ENCODE data around the gene C6orf132. TPM values are rescaled to one million over a fixed set of nuclear protein-coding genes. Genes with fewer than 3 reads are reported as not detected.
A peak's percentile ranks its signal among the peaks of the same experiment; 100 is the strongest.

C6orf132 gene
- total and polyA plus RNA-seq, 2 experiments from 2014 or later, result 22.2 to 40.9 TPM

DNA sequence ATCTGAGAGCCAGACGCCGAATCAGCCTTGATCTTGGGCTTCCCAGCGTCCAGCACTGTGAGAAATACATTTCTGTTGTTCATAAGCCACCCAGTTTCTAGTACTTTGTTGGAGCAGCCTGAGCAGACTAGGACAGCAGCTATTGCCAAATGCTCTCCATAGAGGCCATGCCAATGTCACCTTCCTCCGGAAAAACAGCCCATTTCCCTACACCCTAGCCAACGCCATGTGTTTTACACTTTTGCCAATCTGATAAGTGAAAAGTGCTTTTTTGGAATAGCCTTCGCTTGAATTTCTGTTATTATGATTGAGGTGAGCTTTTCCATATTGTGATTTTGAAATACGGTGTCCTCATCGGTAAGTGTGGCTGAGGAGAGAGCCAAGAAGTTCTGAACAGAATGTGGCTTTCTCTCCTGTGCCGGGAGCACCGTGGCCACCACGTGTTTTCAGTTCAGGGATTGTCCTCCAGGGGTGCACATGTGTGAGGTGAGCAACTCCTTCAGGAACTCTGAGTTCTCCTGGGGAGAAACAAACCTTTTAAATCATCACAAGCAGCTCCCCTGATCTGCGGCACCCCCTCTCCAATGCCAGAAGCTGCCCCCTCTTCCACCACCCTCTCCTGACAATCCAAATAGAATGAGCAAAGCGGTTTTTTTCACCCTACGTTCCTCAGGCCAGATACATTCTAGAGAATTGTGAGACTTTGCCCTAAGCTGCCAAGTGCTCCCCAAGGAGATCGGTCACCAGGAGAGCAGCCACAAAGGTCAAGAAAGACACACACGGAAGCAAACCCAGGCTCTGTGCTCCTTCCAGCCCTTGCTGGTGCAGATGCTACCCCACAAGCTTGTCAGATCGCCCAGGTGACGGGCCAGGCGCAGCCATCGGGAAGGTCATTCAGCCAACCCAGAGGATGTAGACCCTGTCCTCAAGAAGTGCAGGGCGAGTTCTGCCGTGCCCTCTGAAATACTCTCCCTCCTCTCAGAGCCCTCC lies 56.1 kb downstream of the C6orf132 start:
- Histone ChIP-seq H3K4me2 (peak overlapping the region; percentile 28; the same call in 1 of the 2 replicates), H3K27ac (ENCODE audit: low read depth) (no peak overlapping the region), H3K79me2 (replicated peaks; ENCODE audit: insufficient read depth) (no peaks in the 10 kb centered on the region), H4K20me1 (replicated peaks; ENCODE audit: insufficient read depth) (no peaks in the 10 kb centered on the region; the same call in 1 of the 2 replicates), H2AFZ (no peak overlapping the region), H3K4me1 (ENCODE audit: insufficient read depth) (peaks cover 11% of the 10 kb centered on the region), H3F3A (replicated peaks; ENCODE audit: low read depth) (no peaks in the 10 kb centered on the region; the same call in 1 of the 2 replicates), H3K4me3 (no peak overlapping the region), H3K27me3 (ENCODE audit: insufficient read depth) (peaks cover 9% of the 10 kb centered on the region), H3K36me3 (ENCODE audit: insufficient read depth) (no peaks in the 10 kb centered on the region), H3K9me2 (ENCODE audit: insufficient read depth) (no peaks in the 10 kb centered on the region)
- H3K4me1 Mint-ChIP-seq, result peaks cover 16% of the 10 kb centered on the region
- no peaks in the 10 kb centered on the region for H3K9me3 Mint-ChIP-seq
- no peaks in the 10 kb centered on the region; the same call in 2 of the 3 replicates for H3K36me3 Mint-ChIP-seq (ENCODE audit: low read depth)
- DNase-seq (ENCODE audit: low spot score) (peak; percentile 62), ATAC-seq (peak; percentile 69)
- TF ChIP-seq, protein P1, sequence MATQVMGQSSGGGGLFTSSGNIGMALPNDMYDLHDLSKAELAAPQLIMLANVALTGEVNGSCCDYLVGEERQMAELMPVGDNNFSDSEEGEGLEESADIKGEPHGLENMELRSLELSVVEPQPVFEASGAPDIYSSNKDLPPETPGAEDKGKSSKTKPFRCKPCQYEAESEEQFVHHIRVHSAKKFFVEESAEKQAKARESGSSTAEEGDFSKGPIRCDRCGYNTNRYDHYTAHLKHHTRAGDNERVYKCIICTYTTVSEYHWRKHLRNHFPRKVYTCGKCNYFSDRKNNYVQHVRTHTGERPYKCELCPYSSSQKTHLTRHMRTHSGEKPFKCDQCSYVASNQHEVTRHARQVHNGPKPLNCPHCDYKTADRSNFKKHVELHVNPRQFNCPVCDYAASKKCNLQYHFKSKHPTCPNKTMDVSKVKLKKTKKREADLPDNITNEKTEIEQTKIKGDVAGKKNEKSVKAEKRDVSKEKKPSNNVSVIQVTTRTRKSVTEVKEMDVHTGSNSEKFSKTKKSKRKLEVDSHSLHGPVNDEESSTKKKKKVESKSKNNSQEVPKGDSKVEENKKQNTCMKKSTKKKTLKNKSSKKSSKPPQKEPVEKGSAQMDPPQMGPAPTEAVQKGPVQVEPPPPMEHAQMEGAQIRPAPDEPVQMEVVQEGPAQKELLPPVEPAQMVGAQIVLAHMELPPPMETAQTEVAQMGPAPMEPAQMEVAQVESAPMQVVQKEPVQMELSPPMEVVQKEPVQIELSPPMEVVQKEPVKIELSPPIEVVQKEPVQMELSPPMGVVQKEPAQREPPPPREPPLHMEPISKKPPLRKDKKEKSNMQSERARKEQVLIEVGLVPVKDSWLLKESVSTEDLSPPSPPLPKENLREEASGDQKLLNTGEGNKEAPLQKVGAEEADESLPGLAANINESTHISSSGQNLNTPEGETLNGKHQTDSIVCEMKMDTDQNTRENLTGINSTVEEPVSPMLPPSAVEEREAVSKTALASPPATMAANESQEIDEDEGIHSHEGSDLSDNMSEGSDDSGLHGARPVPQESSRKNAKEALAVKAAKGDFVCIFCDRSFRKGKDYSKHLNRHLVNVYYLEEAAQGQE (IDR thresholded peaks at IDR 0.05; ENCODE audit: unreplicated experiment), result no peak
- TF ChIP-seq, protein P2, sequence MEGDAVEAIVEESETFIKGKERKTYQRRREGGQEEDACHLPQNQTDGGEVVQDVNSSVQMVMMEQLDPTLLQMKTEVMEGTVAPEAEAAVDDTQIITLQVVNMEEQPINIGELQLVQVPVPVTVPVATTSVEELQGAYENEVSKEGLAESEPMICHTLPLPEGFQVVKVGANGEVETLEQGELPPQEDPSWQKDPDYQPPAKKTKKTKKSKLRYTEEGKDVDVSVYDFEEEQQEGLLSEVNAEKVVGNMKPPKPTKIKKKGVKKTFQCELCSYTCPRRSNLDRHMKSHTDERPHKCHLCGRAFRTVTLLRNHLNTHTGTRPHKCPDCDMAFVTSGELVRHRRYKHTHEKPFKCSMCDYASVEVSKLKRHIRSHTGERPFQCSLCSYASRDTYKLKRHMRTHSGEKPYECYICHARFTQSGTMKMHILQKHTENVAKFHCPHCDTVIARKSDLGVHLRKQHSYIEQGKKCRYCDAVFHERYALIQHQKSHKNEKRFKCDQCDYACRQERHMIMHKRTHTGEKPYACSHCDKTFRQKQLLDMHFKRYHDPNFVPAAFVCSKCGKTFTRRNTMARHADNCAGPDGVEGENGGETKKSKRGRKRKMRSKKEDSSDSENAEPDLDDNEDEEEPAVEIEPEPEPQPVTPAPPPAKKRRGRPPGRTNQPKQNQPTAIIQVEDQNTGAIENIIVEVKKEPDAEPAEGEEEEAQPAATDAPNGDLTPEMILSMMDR (conservative IDR thresholded peaks at IDR 0.05; ENCODE audit: low read depth in 2 of 2), result peak; percentile 20 to 34; a peak in 3 of 4 replicates
- H3K27me3 Mint-ChIP-seq (ENCODE audit: insufficient read depth, low read depth, poor library complexity), result peaks cover 23% of the 10 kb centered on the region
- H3K4me3 Mint-ChIP-seq, result no peak overlapping the region
- no peak overlapping the region for H3K27ac Mint-ChIP-seq

GRCh38 chr6:42084889-42085288 lies 57.5 kb downstream of the C6orf132 start:
- no peak overlapping the region for H2AFZ ChIP-seq
- ATAC-seq, result no peak
- no peaks in the 10 kb centered on the region; the same call in 1 of the 2 replicates for H4K20me1 ChIP-seq (replicated peaks; ENCODE audit: insufficient read depth)
- H3K4me3 Mint-ChIP-seq, result no peak overlapping the region
- peaks cover 1% of the 10 kb centered on the region; the same call in 1 of the 2 replicates for H3F3A ChIP-seq (replicated peaks; ENCODE audit: low read depth)
- peaks cover 16% of the 10 kb centered on the region for H3K4me1 Mint-ChIP-seq
- H3K36me3 ChIP-seq (ENCODE audit: insufficient read depth), result no peaks in the 10 kb centered on the region; the same call in 1 of the 2 replicates
- H3K9me2 ChIP-seq (ENCODE audit: insufficient read depth), result no peaks in the 10 kb centered on the region
- TF ChIP-seq, protein P2 (conservative IDR thresholded peaks at IDR 0.05; ENCODE audit: low read depth in 2 of 2), result 0 out of 4 replicates have a peak, but pooled peaks have one; percentile 5 to 11
- no peak for TF ChIP-seq EZH2 (IDR thresholded peaks at IDR 0.05; ENCODE audit: low read depth, unreplicated experiment)
- no peak overlapping the region for H3K27ac ChIP-seq (ENCODE audit: low read depth)
- H3K79me2 ChIP-seq (replicated peaks; ENCODE audit: insufficient read depth), result no peaks in the 10 kb centered on the region
- H3K9me3 Mint-ChIP-seq, result no peaks in the 10 kb centered on the region
- peaks cover 3% of the 10 kb centered on the region; the same call in 1 of the 3 replicates for H3K36me3 Mint-ChIP-seq (ENCODE audit: low read depth)
- no peak overlapping the region for H3K4me3 ChIP-seq
- H3K27me3 Mint-ChIP-seq (ENCODE audit: insufficient read depth, low read depth, poor library complexity), result peaks cover 20% of the 10 kb centered on the region
- no peaks in the 10 kb centered on the region for H3K27me3 ChIP-seq (ENCODE audit: insufficient read depth)
- H3K27ac Mint-ChIP-seq, result no peak overlapping the region
- H3K4me1 ChIP-seq (ENCODE audit: insufficient read depth), result peaks cover 11% of the 10 kb centered on the region
- no peak overlapping the region for H3K4me2 ChIP-seq
- no peak for DNase-seq (ENCODE audit: low spot score)
